HG03039 (cell line): Measurements from ENCODE around the gene MVK.

Experiments
- ATAC-seq: cut with Tn5 transposase; IDR thresholded peaks from one replicate; pipeline ENCODE4 v1.9.1; 2021; ENCODE audit warnings: mild to moderate bottlenecking, moderate library complexity; ENCODE audit not compliant: unreplicated experiment

MVK gene

DNA sequence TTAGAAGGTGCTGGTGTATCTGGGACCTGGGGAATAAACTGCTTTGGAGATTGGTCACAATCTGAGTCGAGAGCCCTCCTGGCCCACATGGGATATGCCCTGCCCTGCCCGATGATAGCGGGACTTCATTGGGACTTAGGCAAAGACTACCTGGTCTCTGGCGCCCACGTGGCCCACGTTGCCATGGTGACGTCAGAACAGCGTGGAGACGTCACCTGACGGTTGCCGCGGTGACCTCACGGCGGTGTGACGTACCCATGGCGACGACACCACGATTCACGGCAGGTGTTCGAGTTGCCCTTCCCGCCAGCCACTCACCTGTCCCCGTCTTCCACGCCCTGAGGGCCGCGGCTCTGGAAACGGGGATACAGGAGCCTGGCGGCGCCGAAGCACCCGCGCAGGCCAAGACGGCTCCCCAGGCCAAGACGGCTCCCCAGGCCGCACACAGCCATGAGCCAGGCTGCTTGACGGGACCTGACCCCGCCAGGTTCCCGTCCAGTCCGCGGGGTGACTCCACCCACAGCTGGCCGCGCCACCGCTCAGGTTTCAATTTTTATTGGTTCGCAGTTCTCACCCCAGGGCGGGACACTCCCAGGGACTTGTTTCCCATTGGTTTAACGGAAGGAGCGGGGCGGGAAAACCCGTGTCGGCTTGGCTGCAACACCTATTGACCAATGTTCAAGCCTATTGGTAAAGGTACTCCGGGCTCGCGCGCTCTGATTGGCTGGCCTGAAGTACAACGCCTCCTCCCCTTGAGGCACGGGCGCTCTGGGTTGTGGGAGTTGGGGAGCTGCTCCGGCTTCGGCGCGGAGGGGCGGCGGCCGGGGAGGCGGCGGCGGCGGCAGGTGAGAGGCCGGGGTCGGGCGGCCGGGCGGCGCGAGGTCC, at the start of gene MVK, which contains the start of gene MMAB:
TSS of gene MVK (plus strand) at position 766 of the 885 bp plus-strand sequence. CDS start 1,029 bp downstream, outside the sequence.
TSS of gene MMAB (minus strand) at position 476 of the 885 bp plus-strand sequence. CDS start at position 452, 24 bp downstream.
- peak; percentile 88 for ATAC-seq

DNA sequence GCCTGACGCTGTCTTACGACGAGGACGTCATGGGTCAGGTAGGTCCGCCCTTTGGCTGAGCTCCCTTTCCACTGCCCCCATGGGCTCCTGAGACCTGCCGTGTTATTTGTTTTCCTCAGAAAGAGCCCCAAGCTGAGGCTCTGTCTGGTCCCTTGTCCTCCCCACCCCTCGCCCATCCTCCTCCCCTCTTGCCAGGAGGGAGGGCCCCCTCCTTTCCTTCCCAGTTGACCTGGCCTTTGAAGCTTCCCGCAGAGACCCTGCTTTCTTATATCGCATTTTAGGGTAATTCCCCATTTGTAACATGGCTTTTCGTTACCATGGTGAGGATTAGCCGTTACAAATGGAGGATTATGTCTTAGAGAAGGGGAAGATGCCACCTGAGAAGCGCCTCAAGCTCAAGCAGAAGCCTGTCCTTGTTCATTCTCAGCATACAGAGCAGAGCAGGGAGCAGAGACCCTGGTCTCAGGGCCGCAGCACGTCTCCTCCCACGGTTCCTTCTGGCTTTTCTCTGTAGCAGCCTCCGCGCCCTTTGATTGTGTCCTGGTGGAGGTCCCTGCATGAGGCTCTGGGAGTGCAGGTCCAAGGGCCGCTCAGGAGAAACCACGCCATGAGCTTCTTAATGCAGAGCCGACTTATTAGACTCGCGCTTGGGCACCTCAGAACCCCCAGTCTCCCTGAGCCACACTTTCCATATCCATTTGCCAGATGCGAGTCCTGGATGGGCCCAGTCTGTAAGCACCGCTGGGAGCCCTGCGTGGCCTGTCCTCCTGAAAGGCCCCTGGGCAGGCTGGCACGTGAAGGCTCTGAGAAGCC, 48.9 kb upstream of the MVK start:
- no peak for ATAC-seq

DNA sequence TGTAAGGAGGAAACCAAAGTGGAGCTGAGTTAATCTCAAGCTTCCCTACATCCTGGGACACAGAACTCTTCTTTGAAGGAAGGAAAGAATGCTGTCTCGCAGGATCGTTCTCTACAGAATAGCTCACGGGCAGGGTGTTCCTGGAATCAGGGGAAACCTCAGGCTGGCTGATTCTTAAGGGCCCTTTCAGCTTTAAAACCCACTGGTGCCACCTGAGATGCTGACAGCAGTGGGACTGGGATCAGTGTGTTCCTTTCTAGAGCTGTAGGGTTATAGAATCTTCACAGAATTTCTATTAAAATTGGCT, 48.4 kb upstream of the MVK start:
- ATAC-seq, result no peak

DNA sequence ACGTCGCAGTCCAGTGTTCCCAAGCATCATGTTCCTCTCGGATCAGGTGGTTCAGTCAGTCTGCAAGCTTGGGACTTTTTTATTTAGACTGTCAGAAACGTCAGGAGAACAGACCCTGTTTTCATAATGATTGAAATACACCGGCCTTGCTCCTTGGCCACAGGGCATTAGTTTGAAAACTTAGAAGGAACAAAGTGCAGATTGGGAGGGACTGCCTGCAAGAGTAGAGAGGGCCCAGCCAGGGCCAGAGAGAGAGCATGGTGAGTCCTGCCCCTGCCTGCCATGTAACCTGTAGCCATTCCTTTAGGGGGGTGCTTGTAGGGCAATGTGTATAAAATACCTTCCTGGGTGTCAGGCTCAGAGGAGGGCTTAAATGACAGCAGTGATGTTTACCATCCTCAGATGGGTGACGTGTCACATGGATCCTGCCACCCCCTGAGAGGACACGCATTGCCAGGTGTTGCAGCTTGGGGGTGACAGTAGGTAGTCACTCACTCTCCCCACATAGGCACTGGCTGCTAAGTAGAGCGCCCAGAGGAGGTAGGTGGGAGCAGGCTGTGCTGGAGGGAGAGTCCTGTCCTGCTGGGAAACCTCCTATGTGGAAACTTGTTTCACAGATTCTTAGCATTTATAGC, 46.0 kb upstream of the MVK start:
- no peak for ATAC-seq

DNA sequence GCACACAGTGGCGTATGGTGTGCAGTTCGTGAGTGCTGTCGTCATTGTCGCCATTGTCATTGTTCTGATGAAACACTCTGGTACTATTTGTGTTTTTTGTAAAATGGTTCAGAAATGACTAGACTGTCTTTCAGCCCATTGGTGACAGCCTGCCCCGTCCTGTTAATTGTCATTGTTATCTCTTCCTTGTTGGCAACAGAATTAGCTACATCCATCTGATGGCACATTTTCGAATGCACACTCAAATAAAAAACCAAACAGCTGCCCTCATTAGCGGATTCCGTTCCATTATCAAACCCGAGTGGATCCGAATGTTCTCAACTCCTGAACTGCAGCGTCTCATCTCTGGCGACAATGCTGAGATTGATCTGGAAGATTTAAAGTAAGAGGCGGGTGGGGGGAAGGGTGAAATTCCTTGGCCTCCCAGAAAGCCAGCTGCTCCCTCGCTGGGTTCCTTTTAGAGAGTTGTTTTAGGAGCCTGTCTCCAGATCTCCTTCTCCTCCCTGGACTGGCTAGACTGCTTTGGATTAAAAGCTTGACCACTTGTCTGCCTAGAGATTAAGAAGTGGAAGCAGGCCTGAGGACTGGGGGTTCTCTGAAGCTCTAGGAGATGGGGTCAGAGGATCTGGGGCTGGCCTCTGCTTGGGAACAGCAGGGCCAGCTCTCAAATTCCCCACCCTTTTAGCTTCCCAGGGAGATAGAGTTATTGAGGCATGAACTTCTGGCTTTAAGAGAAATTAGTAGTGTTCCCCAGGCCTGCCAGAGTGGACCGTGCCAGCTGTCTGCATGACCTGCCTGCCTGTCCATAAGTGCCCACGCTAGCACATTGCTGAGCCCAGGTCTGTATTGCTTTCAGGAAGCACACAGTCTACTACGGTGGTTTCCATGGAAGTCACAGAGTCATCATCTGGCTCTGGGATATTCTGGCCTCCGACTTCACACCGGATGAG, 43.6 kb upstream of the MVK start:
- no peak for ATAC-seq

DNA sequence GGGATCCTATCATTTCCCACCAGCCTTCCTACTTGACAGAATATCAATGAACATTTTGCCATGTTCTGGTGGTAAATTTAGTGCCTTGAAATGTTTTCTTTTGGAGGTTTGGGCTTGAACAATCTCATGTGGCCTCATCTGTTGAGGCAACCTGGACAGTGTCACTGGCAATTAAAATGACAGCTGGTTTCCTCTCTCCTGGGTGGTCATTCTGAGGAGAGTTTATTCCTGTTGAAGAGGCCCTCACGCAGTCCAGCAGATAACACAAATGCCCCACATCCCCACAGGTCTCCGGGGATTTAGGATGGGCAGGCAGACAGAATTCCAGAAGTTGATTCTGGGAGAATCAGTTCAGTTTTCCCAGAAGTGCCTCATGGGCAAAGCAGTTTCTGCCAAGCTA, 42.2 kb upstream of the MVK start:
- ATAC-seq, result no peak

DNA sequence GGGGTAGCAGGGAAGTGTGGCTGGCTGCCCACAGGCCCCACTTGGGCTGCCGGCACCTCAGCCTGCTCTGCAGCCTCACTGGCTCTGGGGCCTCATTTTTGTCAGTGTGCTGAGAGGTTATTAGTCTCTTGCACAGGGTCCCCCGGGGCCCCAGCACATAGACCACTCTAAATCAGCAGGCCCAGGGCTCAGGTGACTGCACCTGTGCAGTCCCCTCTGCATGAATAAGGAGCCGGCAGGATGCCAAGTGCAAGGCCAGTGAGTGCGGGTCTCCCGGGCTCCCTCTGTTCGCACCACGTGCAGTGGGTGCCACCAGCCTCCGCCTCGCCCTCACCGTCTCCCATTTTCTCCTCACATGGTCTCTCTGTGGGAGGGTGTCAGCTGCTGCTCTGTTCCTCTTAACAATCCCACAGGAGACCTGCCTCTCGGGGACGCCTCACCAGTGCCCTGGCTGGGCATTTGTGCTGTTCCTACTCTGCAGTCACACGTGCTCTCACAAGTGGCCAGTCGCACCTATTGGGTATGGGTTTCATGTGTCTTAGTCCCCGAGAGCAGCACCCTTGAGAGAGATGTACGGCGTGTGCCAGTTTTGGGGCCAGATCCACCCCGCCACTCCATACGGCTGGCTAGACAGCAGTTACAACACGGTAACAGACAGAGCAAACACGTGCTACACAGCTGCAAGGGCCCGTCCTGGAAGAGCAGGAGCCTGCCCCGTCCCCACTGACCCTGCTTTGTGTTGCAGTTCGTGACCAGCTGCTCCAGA, 40.7 kb upstream of the MVK start:
- no peak for ATAC-seq

DNA sequence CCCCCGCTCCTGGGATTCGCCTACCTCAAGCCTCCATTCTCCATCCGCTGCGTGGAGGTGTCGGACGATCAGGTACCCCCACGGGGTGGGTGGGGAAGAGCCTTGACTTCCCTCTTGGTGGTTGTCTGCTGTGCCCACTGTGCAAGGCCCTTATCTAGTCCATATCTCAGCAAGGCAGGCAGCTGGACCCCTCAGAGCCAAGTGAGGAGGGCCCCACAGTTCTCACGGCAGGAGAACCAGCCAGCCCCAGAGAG, 40.2 kb upstream of the MVK start:
- ATAC-seq, result no peak

DNA sequence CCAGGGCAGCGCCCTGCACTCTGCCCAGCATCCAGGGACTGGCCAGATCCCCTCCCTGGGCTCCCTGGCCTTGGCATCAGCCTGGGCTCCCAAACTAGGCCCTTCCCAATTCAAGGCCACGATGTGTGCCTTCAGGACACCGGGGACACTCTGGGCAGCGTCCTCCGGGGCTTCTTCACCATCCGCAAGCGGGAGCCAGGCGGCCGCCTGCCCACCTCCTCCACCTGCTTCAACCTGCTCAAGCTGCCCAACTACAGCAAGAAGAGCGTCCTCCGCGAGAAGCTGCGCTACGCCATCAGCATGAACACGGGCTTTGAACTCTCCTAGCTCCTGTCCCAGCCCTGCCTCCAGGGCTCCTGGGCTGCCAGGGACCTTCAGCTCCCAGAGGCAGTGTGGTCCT, 39.1 kb upstream of the MVK start:
- no peak for ATAC-seq

DNA sequence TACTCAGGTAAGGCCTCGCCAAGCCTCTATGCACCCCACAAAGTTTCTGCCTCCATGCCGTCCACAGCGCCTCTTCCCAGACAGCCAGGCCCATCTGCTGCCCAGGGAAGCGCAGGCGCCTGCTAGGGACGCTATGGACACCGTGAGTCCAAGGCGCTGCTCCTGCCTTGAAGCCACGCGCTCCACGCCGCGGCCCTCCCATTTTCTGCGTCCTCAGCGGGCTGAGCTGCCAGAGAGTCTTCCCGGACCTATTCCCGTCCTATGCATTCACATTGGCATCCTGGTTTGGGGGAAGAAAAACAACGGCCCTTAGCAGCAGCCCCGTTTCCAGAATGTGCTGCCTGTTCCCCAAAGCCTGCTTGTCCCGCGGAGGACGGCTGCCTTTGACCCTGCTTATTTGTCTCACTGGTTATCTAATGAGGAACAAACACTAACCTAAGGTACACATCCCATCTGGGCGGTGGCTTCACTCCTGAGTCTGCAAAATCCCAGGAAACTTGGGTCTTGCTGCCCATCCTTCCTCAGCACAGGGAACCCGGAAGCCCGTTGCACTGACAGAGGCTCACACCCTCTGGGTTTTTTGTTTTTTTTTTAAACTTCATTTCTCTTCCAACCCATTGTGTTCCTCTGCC, 38.2 kb upstream of the MVK start:
- ATAC-seq, result no peak

DNA sequence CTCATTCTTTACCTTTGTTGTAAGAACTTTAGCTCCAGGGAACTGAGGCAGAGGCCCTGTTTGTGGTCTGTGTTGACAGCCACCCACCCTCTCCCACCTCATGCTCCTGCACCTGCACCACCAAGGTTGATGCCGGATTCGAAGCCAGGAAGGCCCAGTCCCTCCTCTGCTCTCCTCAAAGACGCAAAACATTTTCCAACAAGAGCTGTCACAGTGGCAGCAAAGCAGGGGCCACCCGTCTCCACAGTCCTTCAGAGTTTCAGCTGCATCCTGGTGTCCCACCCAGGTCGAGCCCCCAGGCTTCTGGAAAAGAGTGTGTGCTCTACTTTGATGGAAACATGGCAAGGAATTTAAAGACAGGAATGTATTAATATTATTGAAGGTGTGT, 37.7 kb upstream of the MVK start:
- no peak for ATAC-seq

DNA sequence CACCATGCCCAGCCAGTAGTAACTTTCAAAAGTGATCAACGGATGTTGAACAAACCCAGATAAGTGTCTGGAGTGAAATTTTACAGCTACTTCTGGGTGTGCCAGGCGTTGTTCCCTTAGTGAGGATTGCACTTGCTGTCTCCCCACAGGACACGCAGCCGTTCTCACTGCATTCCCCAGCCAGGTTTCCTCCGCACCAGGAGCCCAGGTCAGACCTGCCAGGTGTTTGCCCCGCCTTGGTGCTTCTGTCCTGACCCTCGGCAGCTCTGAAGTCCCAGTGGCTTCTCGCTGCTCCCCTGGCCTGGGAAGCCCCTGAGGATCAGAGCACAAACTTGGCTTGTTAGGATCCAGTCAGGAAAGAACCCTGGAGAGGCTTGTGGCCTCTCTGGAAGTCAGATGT, 36.5 kb upstream of the MVK start:
- no peak for ATAC-seq

DNA sequence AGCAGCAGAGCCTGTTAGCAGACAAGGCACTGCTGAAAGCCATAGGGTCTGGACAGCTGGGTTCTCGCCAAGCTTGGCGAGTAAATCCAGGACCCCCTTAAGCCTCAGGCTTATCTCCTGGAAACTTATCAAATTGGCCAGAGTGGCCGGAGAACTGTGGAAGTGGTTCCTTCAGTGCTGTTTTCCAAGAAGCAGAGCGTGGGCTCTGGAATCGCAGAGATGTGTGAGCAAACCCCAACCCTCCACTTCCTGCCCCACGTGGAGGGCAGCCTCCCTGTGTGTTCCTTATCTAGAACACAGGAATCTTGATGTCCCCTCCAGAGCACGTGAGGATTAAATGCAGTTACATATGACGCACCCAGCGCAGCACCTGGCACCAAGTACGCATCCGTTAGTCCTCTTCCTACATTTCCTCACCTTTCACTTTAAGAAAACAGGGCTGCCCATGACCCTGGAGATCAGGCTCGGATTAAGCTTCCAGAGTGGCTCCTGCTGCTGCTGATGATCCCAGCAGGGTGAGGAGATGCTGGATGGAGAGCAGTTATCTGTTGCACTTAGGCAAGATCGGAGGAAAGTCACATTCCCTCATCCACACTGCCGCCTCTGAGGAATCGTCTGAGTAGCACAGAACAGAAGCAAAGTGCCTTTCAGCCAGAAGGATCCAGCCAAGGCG, 35.3 kb upstream of the MVK start:
- ATAC-seq, result no peak

DNA sequence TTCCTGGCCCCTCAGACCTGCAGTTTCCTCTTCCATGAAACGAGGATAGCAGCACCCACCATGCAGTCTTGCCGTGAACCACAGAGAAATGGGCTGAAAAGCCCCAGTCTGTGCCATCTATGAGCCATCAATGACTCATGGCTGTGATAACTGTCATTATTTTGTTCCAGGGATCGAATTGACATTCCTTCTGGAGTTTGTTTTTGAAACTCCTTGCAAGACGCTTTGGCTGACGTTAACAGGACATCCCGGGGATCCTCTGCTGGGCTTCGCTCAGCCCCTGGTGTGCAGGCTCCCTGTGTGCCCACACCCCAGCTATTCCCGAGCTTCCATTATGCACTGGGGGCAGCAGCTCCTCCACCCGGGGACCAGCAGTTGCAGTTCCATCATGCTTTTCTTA, 34.1 kb upstream of the MVK start:
- no peak for ATAC-seq

DNA sequence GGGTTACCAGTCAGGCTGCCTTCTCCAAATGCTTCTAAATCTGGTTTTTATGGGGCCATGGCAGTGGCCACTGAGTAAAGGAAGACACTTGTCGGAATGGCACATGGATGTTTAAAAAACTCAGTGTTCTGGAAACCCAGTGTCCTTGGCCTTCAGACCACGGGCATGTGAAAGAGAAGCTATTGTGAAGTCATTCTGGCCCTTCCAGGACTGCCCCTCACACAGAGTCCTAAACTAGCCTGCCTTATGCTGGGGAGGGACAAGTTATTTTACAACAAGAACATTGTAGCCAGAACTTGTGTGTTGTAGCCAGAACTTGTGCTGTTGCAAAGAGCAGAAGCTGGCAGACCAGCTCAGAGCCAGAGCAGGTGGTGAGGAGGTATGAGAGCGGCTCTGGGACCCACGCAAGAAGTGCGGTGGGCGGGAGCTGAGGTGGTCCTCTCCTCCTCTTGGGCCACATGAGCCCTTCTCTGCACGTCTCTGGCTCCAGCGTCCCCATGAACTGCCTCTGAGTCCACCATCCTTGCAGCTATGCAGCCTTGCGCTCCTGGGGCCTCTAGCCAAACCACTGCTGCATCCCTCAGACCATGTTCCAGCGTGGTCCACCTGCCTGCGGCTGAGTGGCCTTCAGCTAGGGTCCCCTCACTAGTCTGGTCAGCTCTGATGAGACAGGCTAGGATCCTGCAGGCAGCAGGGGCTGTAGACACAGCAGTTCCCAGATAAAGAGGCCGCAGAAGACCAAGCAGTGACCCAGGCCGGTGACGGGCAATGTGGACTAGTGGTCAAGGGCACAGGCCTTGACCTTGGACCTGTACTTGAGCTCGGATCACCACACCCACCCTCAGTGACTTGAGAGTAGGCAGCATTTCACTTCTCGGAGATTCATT, 32.8 kb upstream of the MVK start:
- no peak for ATAC-seq

DNA sequence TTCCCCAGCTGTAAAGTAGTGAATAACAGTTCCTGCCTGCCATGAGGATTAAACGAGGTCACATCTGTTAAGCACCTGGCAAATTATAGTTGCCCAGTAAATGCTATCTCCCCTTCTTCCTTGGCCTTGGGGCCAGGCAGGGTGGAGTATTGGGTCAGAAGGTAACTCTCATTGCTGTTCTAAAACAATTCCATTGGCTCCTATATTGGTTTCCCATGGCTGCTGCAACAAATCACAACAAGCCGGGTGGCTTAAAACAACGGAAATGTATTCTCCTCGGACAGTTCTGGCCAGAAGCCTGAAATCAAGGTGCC, 32.2 kb upstream of the MVK start:
- ATAC-seq, result no peak

DNA sequence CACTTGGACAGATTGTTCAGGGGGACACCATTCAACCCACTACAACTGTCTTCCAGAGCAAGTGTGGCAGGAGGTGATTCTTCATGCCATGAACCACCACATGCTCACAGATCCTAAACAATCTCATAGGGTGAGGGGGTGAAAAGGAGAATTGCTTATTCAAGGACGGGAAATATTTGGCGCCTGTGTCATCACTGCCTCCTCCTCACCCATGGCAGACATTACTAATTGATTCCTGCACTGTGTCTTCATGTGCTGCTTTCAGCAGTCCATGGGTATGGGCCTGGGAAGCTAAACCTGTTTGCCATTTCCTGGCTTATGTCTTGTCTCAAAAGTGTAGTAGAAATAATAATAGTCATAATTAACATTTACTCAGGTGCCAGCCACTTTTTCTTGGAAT, 31.6 kb upstream of the MVK start:
- no peak for ATAC-seq

DNA sequence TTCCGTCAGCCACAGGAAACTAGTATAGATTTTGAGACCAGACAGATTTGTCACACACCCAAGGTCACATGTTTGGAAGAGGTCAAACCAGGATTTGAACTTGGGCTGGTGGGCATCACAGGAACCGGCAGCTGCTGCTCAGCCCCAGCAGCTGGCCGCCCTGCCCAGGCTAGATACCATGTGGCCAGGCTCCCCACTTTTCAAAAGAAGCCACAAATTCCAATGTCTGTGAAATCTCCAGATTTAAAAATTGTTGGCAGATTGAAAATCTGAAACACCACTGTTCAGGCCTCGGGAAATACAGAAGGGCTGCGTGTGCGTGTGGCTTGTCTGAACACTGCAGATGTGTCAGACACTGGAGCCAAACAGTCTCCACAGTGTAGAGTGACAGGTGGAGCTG, 30.7 kb upstream of the MVK start:
- no peak for ATAC-seq
